HG03196 (cell line): ENCODE results near the gene ENPP3.

Experiments used
- ATAC-seq: cut with Tn5 transposase; IDR thresholded peaks from one replicate; pipeline ENCODE4 v1.9.1; 2021; ENCODE audit not compliant: unreplicated experiment

The ENPP3 gene

DNA sequence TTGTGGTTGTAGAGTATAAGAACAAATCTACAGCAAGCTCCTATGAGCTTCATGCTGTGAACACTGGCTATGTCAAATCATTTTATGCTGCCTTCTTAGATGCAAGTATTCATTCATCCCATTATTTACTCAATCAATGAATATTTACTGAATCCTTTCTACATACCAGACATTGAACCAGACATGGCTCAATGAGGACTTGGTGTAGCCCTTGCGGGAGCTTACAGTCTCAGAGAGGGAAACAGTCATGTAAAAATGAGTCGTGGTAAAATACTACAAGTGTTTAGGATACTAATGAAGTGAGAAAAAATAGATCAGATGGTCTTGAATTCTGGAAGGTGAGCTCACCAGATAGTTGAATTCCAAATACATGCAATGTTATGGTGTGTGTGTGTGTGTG, 125.9 kb downstream of the ENPP3 start:
- no peak for ATAC-seq

DNA sequence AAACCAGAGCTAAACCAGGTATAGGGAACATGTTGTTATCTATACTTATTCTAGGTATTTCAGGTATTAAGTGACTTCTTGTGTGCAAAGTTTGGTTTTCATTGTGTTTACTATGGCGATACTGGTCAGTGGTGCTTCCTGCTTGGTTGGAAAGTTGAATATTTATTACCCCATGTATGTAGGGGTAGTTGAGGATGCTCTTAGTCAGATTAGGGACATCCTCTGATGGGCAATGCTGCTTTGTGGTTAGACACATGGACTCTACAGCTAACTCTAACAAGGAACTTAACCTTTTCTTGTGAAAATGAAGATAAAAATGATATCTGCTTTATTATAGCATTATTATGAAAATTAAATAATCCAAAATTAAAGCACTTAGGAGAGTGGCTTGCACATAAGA, 126.6 kb downstream of the ENPP3 start:
- no peak for ATAC-seq

DNA sequence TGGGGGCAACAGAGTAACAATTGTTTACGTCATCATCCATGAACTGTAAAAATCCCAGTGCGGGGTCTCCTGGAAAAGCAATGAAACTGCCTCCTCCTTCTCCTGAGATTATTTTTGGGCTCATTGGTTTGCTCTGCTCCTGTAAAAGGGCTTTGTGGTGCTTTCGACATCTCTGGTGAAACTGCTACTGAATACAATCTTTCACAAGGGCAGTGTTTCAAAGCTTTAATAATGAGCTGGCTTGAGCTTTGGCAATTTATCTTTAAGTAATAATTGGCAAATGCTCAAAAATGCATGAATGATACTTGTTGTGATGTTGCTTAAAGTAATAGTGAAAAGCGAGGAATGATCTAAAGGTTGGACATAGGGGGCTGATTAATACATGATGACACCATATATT, 127.2 kb downstream of the ENPP3 start:
- ATAC-seq = no peak

DNA sequence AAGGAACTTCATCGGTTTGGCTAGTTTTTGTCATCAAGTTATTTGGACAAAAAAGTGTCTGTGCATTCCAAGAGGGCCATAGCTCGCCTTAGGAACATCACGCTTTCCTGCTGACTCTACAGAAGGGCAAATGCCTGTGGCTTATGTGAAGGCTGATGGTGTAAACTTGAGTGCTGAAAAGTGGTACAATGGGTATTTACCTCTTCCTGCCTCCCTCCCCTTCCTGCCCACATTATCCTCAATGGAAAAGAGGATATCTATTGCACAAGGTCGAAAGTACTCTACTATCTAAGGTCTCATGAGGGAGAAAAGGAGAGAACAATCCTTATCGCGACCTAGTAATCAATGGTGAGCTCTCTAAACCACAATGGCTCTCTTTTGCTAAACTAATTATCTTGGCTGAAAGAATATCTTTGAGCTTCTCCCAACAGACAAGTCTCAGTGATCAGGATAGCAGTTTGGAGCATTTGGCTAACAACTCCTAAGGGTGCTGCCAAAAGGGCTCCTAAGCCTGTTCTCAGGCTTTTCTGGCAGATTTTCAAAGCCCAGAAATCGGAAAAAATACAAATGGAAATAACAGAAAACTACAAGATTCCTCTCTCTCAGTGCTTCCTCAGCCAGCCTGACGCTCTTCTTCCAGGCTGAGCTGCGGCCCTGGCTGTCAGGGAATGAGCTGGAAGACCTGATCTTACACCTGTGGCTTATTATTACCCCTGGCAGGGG, 128.1 kb downstream of the ENPP3 start:
- no peak for ATAC-seq

DNA sequence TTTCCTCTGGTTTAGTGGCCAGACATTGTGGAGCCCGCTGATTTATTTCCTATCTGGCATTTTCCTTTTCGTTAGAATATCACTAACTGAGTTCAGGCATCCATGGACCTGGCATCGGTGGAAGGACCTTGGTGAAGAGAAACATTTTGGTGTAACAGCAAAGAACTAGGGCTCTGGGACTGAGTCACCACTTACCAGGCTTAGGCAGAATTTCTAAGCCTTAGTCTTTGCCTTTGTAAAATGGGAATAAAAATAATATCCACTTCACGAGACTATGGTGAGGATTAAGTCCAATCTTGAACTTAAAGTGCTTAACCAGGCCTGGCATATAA, 128.7 kb downstream of the ENPP3 start:
- no peak for ATAC-seq

DNA sequence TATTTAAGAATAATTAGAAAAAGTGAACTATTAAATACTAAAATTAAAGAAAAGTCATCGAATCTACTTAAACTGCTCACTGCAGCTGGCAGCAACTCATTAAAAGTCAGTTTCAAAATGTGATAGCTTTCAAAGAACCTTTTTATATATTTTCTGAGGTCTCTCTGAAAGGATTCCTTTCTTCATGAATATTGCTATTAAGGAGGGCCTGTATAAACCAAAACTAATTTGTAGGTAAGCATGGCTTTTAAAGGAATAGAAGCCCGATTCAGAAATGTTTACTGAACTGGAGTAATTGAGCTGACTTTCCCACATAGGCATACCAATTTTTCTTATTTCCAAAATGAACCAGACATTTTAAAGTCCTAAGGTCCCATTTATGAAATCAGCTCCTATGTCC, 129.5 kb downstream of the ENPP3 start:
- no peak for ATAC-seq

DNA sequence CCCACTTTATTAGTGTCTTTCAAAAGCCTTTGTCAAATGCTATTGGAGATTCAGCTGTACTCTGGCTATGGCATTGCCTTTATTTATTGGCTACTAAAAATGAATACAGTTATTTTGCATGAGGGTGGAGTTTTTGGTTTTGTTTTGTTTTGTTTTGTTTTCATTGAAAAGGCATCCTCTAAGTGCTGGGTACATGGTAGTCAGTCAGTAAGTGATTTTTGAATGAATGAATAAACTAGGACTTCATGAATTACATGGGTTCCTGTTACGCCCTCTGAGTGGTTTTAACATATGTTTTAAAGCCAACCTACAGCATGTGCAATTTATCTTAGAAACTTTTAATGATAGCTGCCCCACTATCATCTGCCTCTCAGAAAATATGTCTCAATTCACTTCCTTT, 131.9 kb downstream of the ENPP3 start:
- ATAC-seq = no peak

DNA sequence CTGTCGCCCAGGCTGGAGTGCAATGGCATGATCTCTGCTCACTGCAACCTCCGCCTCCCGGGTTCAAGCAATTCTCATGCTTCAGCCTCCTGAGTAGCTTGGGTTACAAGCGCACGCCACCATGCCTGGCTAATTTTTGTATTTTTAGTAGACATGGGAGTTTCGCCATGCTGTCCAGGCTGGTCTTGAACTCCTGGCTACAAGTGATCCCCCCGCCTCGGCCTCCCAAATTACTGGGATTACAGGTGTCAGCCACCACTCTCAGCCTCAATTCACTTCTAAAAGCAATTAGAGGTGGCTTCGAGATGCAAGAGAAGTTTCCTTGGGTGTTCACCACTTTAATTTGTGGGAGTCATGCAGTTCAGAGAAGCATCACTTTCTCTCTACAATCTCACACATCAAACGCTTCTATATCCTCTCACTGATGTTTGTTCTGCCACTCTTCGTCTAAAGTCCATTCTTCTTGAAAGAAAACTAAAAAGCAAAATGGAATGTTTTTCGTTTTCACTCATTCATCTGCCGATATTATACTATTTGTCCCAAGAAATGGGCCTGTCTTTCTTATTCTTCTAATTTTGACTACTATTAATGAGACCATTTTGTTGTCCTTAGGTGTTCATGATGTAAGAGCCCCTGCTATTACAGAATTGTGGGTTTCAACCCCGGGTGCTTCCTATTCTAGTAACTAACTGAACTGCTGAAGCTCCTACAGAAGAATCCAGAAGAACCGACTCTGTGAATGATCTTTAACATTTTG, 132.5 kb downstream of the ENPP3 start:
- no peak for ATAC-seq

DNA sequence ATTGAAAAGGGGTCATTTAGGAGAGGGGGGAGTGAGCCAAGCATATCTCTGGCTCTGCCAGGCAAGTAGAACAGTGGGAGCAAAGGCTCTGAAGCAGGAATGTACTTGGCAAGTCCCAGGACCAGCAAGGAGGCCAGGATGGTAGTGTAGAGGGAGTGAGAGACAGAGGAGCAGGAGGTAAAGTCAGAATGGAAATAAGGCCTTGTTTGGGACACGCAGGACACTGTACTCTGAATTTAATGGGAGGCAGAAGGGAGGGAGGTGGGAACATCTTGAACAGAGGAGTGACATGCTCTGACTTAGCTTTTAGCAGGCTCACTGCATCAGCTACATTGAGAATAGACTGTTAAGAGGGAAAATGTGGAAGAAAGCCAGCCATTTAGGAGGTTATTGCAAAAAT, 133.7 kb downstream of the ENPP3 start:
- no peak for ATAC-seq

DNA sequence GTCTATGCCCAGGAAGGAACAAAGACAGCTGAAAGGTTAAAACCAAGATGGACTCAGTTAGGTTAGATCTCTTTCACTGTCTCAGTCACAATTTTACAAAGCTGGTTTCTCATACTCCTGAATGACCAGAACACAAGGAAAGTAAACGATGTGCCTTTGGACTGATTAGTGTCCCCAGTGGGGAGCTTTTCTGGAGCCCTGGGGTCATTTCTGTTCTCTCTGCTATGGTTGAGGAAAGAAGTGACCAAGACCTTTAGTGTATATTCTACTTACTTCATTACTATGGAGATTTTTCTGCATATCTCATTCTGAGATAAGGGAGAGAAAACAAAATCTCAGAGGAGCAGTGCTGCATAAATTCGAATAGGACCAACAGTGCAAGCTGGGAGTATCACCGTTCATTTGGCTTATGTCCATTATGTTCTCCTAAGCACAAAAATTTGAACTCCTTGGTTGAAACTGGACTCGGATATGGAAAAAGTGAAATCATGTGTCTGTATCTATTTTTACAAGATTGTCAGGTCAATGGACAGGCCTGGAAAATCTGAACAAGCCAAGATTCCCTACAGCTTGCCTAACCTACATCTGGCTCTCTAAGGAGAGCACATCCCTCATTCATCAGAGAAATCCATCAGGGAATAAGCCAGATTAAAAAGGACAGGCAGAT, 136.3 kb downstream of the ENPP3 start:
- ATAC-seq = no peak

DNA sequence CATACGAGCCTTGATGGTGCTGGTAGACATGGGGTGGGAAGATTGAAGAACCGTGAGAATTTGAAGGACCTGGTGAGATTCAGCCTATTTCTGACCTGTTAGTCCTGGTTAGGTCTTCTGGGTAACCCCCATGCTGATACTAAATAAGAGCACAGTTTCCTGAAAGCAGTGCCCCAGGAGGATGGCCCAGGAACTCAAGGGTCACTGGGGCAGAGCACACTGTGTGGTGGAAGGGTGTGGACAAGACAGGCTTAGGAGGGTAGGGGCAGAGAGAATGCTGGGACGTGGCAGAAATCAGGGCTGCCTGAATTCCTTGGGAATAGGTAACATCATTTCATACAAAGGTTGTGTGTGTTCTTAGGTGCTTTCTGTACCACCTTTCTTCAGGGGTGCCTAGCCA, 138.8 kb downstream of the ENPP3 start:
- no peak for ATAC-seq

DNA sequence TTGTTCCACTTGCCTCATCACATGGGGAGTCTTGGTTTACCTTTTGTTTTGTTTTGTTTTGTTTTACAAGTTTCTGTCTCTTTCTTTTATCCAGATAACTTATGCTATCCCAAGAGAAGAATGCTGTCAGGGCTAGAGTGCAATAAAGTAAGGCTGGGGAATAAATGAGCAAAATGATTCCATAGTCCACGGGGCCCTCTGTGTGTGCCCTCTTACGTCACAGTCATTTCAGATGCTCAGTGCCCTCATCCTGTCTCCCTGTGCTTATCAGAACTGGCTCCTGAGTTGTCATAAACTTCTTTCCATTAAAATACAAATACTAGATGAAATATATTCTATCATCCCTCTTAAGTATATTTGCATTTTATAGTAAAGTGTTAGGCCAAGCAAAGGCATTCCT, 139.9 kb downstream of the ENPP3 start:
- ATAC-seq = no peak

DNA sequence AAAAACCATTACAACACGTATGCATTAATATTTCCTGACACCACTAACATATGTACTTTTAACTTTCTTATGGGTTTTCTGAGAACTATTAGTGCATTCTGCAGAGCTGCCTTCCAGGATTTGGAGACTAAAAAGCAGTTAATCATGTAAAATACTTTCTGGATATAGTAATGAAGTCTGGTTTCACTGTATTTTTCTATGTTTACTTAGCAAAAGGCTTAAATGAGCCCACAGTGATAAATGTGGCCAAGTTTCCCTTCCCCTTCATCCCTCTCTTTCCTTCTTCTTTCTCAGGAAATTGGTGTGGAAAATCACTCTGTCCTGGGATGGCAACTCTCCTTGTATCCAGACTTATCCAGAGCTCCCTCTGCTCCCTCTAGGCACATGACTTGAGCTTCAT, 141.1 kb downstream of the ENPP3 start:
- no peak for ATAC-seq

DNA sequence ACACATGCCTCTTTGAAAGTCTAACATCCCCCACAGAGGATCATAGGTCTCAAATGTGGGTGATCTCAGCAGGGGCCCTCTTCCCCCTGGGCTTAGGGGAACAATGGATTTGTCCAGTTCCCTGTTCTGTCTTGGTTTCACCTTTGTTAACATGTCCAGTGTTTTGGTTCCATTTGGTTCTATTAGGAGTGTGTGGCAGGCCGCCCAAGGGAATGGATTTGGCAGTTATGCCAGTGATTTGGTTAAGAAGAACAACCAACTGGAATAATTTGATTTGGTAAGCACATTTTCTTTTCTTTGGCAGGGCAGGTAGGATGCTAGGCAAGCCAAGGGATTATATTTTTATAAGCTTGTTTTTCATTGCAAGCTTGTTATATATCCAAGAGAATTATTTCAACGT, 142.2 kb downstream of the ENPP3 start:
- ATAC-seq = no peak

DNA sequence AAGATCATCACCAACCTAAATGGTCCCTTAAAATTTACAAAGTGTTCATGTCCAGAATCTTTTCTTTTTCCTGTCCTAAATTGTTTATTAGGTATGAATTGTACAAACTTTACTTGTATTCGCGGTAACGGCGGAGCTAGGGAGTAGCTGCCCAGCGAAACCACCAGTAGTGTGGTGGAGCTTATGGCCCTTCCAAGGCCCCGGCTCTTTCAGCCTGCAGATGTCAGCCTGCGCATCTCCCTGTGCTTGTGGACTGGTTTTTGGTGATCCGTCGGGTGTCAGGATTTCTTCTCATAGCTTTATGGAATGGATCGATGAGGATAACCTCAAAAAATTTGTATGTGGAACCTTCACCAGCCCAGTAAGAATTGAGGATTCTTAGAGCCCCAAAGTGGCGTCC, 143.5 kb downstream of the ENPP3 start:
- no peak for ATAC-seq

DNA sequence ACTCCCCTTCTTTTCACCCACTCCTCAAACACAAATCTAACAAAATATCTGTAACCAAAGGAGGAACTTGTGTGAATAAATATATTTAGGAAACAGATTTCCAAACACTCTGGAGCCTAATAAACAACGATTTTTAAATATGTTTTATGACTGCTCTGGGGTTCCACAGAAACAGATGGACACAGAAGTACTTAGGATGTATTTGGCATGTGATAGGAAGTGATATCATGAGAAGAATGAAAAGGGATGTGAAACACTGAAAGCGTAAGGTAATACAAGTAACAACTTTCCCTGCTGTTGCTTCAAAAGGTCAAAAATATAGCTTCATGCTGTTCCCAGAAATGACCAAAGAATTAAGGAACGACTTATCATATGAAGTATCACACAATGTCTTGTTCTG, 144.6 kb downstream of the ENPP3 start:
- ATAC-seq = no peak

DNA sequence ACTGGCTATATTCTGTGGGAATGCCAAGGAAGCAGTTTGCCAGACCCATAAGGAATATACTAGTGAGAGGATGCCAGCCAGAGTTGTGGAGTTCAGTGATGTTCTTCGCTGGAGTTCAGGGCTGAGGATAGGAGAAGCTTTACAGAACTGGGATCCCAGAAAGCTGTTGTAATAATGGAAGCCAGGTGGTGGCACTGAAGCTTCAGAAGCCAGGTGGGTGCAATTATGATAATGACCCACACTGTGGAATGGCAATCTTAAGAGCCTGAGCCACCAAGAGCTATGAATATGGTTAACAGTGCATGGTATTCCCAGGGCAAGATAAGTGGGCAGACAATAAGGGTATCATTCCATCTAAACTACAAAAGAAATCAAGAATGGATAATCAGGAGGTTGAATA, 145.7 kb downstream of the ENPP3 start:
- ATAC-seq = no peak

DNA sequence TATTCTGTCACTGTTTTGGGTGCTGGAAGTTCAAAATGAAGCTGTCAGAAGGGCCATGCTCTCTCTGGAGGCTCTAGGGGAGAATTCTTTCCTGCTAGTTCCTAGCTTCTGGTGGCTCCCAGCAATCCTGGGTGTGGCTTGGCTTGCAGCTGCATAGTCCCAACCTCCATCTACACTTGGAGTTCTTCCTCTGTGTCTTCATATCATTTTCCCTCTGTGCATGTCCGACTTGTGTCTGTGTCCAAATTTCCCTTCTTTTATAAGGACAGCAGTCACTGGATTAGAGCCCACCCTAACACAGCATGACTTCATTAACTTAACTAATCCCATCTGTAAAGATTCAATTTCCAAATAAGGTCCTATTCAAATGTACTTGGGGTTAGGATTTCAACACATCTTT, 147.5 kb downstream of the ENPP3 start:
- ATAC-seq = no peak

DNA sequence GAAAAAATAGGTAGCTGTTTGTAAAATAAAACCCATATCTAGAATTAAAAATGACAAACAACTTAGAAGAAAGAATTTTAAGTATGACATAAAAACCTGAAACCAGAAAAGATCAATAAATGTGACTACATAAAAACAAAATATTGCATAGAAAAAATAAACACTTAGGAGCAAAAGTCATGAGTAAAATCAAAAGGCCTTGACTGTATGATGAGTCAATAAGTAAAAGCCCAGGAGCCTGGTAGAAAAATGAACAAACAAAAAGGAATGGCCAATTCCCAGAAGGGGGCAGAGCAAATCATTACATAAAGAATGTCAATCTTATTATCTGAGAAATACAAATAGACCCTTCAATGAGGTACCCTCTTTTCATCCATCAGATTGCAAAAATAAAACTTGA, 150.0 kb downstream of the ENPP3 start:
- no peak for ATAC-seq

DNA sequence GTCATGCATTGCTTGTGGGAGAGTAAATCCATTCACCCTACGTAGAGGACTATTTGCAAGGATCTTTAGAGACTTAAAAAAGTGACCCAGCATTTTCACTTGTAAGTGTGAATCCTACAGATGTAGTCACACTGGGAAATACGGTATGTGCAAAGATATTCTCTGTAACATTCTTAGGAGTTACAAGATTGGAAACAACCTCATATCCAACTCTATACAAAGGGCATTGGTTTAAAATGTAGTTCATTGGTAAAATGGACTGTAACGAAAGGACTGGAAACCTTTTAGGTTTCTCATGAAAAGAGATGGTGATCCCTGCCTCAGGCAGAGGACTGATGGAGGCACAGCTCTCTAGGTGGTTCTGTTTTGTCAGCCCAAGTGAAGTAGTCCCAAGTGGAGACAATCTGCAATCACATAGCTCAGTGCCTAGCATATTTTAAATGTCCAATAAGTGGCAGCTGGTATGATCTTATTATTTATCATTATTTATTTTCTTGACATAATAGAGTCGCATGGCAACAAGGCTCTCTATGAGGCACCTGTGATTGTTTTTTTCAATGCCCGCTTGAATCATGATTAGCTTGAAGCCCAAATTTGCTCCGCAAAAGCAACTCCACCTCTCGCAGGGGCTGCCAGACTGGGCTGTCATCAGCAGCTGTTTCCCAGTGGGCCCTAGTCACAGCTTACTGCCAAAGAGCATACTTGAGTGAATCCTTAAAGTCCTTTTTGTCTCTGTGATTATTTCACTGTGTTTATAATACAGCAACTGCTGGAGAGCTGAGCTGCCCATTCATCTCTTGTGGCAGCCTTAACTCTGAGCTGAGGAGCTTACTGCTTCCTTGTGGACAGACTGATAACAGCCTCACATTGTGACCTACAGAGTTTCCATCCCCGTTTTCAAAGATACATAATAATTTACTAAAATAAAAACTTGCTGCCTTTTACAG, 150.9 kb downstream of the ENPP3 start:
- ATAC-seq = no peak

DNA sequence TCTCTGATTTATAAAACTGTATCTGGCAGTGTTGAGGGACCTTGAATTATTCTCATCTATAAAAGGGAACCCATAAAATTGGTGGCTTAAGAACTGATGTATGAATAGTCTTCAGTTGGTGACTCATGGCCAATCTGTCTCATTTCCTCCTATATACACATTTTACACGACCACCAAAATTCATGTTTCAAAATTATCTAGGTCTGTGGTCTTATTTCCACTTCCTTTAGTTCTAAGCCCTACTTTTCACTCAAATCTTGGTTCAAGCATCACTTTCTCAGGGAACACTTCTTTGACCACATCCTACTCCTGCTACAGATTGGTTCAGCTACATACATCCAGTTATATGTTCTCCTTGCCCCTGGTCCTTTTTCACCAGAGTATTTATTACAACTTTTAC, 152.1 kb downstream of the ENPP3 start:
- no peak for ATAC-seq
